AG09309 (cell line): ENCODE results near the gene LDLRAD4.

Source experiments
- DNase-seq: peaks from one replicate; pipeline ENCODE4 v3.0.0-alpha.2; 2010; ENCODE audit warnings: low read depth
- H3K4me3 ChIP-seq: 2 replicates; pipeline ENCODE4 v1.5.1; 2011; ENCODE audit warnings: mild to moderate bottlenecking, low read depth, low read length, moderate library complexity; ENCODE audit not compliant: control insufficient read depth
- CTCF ChIP-seq: IDR thresholded peaks from 2 replicates; pipeline ENCODE4 v1.5.1; 2011; ENCODE audit warnings: mild to moderate bottlenecking, low read depth, low read length, inconsistent platforms; ENCODE audit not compliant: insufficient read depth, control insufficient read depth; ENCODE audit errors: missing control alignments

Gene LDLRAD4

GRCh38 chr18:13321923-13322322 lies 103.4 kb downstream of the LDLRAD4 start:
- no peak for TF ChIP-seq CTCF
- no peak for DNase-seq
- H3K4me3 ChIP-seq, result no peak overlapping the region

- DNase-seq, result no peak
- no peak overlapping the region for H3K4me3 ChIP-seq
- TF ChIP-seq CTCF, result no peak
Measured at GRCh38 chr18:13323186-13323585, 104.6 kb downstream of the LDLRAD4 start.

GRCh38 chr18:13324880-13325279 lies 106.3 kb downstream of the LDLRAD4 start:
- H3K4me3 ChIP-seq, result no peak overlapping the region
- no peak for DNase-seq
- TF ChIP-seq CTCF, result no peak

- no peak for TF ChIP-seq CTCF
- H3K4me3 ChIP-seq, result no peak overlapping the region
- DNase-seq, result no peak
Measured at GRCh38 chr18:13328213-13328612, 109.7 kb downstream of the LDLRAD4 start.

DNA sequence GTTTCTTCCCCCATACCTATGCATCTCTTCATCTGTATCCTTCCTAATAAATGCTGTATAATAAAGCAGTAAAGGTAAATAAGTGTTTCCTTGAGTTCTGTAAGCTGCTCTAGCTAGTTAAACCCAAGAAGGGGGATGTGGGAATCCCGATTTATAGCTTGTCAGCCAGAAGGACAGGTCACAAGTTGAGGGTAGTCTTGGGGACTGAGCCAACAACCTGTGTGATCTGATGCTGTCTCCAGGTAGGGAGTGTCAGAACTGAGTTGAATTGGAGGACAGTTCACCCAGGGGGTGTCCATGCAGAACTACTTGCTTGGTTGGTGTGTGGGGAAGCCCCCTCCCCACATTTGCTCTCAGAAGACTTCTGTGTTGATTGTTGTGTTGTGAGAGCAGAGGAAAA lies 112.4 kb downstream of the LDLRAD4 start:
- no peak for DNase-seq
- no peak for TF ChIP-seq CTCF
- no peak overlapping the region for H3K4me3 ChIP-seq

- DNase-seq, result no peak
- H3K4me3 ChIP-seq, result no peak overlapping the region
- no peak for TF ChIP-seq CTCF
Measured at GRCh38 chr18:13331846-13332245, 113.3 kb downstream of the LDLRAD4 start.

DNA sequence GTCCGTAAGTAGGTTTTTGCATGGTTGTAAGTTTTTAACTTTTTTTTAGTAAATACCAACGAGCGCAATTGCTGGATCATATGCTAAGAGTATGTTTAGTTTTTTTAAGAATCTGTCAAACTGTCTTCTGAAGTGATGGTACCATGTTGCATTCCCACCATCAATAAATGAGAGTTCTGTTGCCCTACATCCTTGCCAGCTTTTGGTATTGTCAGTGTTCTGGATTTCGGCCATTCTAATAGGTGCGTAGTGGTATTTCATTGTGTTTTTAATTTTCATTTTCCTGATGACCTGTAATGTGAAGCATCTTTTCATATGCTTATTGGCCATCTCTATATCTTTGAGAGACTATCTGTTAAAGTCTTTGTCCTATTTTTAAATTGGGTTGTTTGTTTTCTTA lies 114.3 kb downstream of the LDLRAD4 start:
- TF ChIP-seq CTCF, result no peak
- no peak for DNase-seq
- H3K4me3 ChIP-seq, result no peak overlapping the region
